Rectal smooth muscle tissue (tissue), 1 donor: ENCODE measurements around the gene CWC27.
A peak's percentile ranks its signal among the peaks of the same experiment; 100 is the strongest.

Experiments used
- H3K27ac ChIP-seq: one replicate; pipeline ENCODE4 v1.7.0; 2013; ENCODE audit warnings: low read depth, low read length, inconsistent platforms
- H3K27me3 ChIP-seq: one replicate; pipeline ENCODE4 v1.7.0; 2013; ENCODE audit warnings: low read length; ENCODE audit not compliant: control insufficient read depth, insufficient read depth
- H3K36me3 ChIP-seq: one replicate; pipeline ENCODE4 v1.7.0; 2013; ENCODE audit warnings: low read length; ENCODE audit not compliant: control insufficient read depth, insufficient read depth
- H3K4me1 ChIP-seq: one replicate; pipeline ENCODE4 v1.7.0; 2013; ENCODE audit warnings: low read length; ENCODE audit not compliant: control insufficient read depth, insufficient read depth
- H3K4me3 ChIP-seq: one replicate; pipeline ENCODE4 v1.7.0; 2013; ENCODE audit warnings: low read length
- H3K9ac ChIP-seq: one replicate; pipeline ENCODE4 v1.7.0; 2013; ENCODE audit warnings: low read length

CWC27 gene

GRCh38 chr5:65020492-65020891, 251.8 kb downstream of the CWC27 start:
- no peak overlapping the region for H3K27ac ChIP-seq
- H3K9ac ChIP-seq, result no peak overlapping the region
- no peak overlapping the region for H3K4me3 ChIP-seq
- no peaks in the 10 kb centered on the region for H3K36me3 ChIP-seq
- no peaks in the 10 kb centered on the region for H3K27me3 ChIP-seq
- peaks cover 10% of the 10 kb centered on the region for H3K4me1 ChIP-seq

DNA sequence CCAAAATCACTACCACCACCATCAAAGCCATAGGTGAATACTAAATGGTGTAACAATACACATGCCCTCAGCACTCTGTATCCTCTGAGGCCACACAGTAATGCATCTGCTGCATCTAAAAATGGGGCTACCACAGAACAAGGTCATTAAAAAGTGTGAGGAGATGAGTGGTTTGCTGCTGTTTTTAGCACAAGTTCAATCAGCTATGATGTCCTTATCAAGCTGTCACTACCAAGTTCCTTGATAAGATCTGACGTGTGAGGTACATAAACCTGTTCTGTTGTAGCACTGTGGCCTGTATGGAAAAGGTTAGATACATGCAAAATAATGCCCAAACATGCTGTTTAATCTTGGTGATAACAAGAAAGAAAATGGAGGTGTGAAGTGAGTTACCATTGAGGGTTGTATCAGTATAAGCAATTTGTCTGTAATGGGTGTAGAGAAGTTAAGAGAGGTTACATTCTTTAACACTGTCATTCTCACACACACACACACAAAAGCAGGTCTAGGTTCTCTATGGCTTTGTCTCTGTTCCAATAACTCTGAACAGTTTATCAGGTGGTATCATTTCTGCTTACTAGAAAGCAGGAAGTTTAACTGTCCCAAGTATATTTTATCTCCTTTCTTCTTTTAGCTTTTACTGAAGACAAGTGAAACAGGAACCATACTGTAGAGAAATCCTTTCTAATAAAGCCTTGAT, 252.9 kb downstream of the CWC27 start:
- H3K4me1 ChIP-seq, result peaks cover 4% of the 10 kb centered on the region
- H3K27me3 ChIP-seq, result no peaks in the 10 kb centered on the region
- no peak overlapping the region for H3K27ac ChIP-seq
- no peak overlapping the region for H3K4me3 ChIP-seq
- H3K36me3 ChIP-seq, result no peaks in the 10 kb centered on the region
- no peak overlapping the region for H3K9ac ChIP-seq

GRCh38 chr5:65022932-65023331, 254.2 kb downstream of the CWC27 start:
- Histone ChIP-seq H3K4me3 (no peak overlapping the region), H3K27me3 (no peaks in the 10 kb centered on the region), H3K9ac (no peak overlapping the region), H3K36me3 (no peaks in the 10 kb centered on the region), H3K27ac (no peak overlapping the region), H3K4me1 (peaks cover 3% of the 10 kb centered on the region)

GRCh38 chr5:65024681-65025080, 256.0 kb downstream of the CWC27 start:
- no peak overlapping the region for H3K9ac ChIP-seq
- H3K4me3 ChIP-seq, result no peak overlapping the region
- no peaks in the 10 kb centered on the region for H3K36me3 ChIP-seq

GRCh38 chr5:65026816-65027548, 258.3 kb downstream of the CWC27 start:
- Histone ChIP-seq H3K36me3 (no peaks in the 10 kb centered on the region), H3K27ac (no peak overlapping the region), H3K9ac (no peak overlapping the region), H3K4me1 (no peaks in the 10 kb centered on the region), H3K27me3 (no peaks in the 10 kb centered on the region), H3K4me3 (no peak overlapping the region)

More at GRCh38 chr5:65024681-65025080, 256.0 kb downstream of the CWC27 start:
- Histone ChIP-seq H3K27ac (no peak overlapping the region), H3K4me1 (no peaks in the 10 kb centered on the region), H3K27me3 (no peaks in the 10 kb centered on the region)

DNA sequence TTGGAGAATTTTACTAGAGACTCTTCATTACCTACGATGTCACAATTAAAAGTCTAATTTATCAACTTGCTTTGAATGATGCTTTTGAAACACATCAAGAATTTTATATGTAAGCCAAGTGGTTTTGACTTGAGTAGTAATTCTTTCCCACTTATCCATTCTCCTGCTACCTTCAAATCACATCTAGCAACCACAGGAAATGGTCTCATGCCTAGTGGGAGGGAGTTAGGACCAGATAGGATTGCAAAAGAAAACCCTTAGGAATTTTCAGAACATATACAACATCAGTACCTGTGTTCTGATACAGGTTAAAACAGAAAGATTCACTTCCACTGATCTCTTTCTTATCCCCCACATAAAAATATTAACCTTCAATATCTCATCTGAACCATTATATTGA, 260.4 kb downstream of the CWC27 start:
- H3K9ac ChIP-seq, result no peak overlapping the region
- no peak overlapping the region for H3K27ac ChIP-seq
- no peaks in the 10 kb centered on the region for H3K27me3 ChIP-seq
- no peaks in the 10 kb centered on the region for H3K4me1 ChIP-seq
- no peaks in the 10 kb centered on the region for H3K36me3 ChIP-seq
- H3K4me3 ChIP-seq, result no peak overlapping the region

GRCh38 chr5:65030056-65030455, 261.3 kb downstream of the CWC27 start:
- Histone ChIP-seq H3K36me3 (no peaks in the 10 kb centered on the region), H3K27ac (no peak overlapping the region), H3K4me3 (no peak overlapping the region), H3K27me3 (no peaks in the 10 kb centered on the region), H3K4me1 (peaks cover 4% of the 10 kb centered on the region), H3K9ac (no peak overlapping the region)

DNA sequence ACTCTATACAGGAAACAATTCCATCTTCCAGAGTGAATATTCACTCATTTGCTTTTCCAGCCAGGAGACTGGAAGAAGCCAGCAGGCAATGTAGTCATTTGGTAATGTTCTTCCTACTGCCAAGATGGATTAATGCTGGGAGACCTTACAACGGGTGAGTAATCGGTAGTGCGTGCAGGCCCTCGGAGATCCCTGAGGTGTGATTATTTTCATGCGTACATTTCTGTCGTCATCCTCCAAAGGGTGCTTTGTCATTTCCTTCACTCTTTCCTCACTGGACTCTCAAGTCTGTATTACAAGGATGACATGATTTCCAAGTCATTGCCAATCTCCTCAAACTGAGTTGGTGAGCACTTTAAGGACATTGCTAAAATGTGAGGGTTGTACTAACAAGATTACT, 263.5 kb downstream of the CWC27 start:
- H3K4me1 ChIP-seq, result peaks cover 12% of the 10 kb centered on the region
- H3K27ac ChIP-seq, result no peak overlapping the region
- no peak overlapping the region for H3K9ac ChIP-seq
- H3K27me3 ChIP-seq, result no peaks in the 10 kb centered on the region
- H3K36me3 ChIP-seq, result no peaks in the 10 kb centered on the region
- no peak overlapping the region for H3K4me3 ChIP-seq

DNA sequence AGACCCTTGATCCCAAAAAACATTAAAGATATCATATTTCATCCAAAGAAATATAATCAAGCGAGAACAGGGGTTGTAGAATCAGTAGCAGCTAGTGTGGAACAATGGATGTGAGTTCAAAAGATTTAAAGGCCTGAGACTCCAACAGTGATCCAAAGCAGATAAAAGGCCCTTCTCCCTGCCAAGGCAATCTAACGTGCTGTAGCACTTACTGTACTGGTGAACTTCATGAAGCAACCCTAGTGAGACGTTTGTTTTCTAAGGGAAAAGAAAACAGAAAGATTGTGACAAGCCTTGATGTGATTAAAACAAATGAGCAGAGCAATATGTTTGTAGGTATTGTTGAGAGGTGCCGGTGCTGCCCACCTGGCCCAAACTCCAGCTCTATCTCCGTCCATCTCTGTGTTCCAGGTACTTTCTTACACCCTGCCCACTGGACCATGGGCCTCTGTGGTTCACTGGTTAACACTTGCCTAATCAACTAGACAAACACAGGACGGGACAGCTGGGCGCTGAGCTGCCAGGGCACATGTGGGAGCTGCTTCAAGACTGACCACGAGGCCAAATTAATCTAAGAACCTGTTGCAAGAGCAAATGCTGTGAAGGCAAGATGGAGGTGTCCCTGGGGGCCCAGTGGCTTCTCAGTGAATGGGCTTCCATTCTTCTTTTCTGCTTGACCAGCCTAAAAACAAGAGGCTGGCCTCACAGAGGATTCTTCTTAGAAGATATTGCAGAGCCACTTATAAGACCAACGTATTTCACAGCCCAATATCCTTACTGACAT, 265.5 kb downstream of the CWC27 start:
- no peak overlapping the region for H3K4me3 ChIP-seq
- peaks cover 19% of the 10 kb centered on the region for H3K4me1 ChIP-seq
- peak overlapping the region; percentile 95 for H3K27ac ChIP-seq
- H3K9ac ChIP-seq, result no peak overlapping the region
- H3K36me3 ChIP-seq, result no peaks in the 10 kb centered on the region
- H3K27me3 ChIP-seq, result no peaks in the 10 kb centered on the region

GRCh38 chr5:65034813-65035209, 266.1 kb downstream of the CWC27 start:
- H3K27me3 ChIP-seq, result no peaks in the 10 kb centered on the region
- H3K4me1 ChIP-seq, result peaks cover 19% of the 10 kb centered on the region
- no peaks in the 10 kb centered on the region for H3K36me3 ChIP-seq
- peak overlapping the region; percentile 95 for H3K27ac ChIP-seq
- H3K4me3 ChIP-seq, result peak overlapping the region; percentile 84
- H3K9ac ChIP-seq, result peak overlapping the region; percentile 74

- H3K27ac ChIP-seq, result peak overlapping the region; percentile 95
- H3K4me1 ChIP-seq, result peaks cover 19% of the 10 kb centered on the region
- no peaks in the 10 kb centered on the region for H3K27me3 ChIP-seq
- H3K4me3 ChIP-seq, result peak overlapping the region; percentile 84
- no peaks in the 10 kb centered on the region for H3K36me3 ChIP-seq
- H3K9ac ChIP-seq, result peak overlapping the region; percentile 74
Measured at GRCh38 chr5:65035211-65036206, 266.8 kb downstream of the CWC27 start.
